HG03432 (cell line): Measurements from ENCODE around the gene ARHGEF11.
A peak's percentile ranks its signal among the peaks of the same experiment; 100 is the strongest.

Experiments used
- ATAC-seq: cut with Tn5 transposase; IDR thresholded peaks from one replicate; pipeline ENCODE4 v1.9.1; 2021; ENCODE audit warnings: mild to moderate bottlenecking, moderate library complexity; ENCODE audit not compliant: unreplicated experiment

ARHGEF11 gene

DNA sequence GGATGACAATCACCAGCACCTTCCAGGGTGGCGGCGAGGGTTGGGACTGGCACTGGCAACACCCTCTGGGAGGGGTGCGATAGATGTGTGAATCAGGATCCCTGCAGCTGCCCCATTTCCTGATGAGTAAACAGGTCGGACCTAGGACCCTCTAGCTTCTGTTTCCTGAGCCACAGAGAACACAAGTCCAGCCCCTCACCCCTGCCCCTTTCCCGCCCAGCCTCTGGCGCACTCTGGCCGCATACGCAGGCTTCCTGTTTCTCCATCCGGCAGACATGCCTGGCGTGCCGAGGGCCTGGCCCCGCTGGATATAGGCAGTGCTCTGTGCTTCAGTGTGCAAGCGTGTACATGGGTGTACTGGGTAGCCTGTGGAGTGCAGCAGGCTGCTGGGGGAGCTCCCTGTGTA lies 147.4 kb downstream of the ARHGEF11 start:
- ATAC-seq: no peak

DNA sequence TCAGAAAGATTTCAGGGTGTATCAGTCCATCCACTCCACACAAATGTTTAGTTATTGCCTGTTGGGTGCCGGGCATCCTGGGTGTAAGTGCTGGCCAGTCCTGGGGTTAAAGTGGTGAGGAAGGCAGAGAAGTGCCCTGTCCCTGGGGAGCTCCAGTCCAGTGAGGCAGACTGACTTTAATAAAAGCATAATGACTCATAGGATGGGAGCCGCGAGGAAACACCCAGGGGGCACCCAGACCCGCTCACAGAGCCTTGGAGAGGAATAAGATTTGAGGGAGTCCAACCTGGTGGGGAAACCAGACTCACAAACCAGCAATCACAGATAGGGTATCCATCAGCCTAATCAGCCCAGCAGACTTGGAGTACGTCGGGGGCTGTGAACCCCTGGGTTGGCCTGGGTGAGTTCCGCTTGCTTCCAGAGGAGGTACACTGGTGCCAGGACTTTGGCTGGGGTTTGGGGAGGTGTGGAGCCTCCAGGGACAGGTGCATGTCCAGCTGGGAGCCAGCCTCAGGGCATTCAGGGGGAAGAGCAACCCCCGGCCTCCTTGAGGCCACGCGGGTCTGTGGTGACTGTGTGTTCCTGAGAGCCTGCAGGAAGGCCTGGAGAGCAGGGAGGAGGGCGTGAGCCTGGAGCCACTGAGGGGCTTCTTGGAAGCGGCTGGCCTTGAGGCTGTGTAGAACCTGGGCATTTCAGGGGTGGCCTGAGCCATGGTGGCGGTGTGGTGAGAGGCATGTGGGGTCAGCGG lies 148.3 kb downstream of the ARHGEF11 start:
- ATAC-seq: no peak

GRCh38 chr1:156896490-156897033 lies 149.0 kb downstream of the ARHGEF11 start:
- no peak for ATAC-seq

- ATAC-seq: no peak
Observed at GRCh38 chr1:156895927-156896326, 149.6 kb downstream of the ARHGEF11 start.

DNA sequence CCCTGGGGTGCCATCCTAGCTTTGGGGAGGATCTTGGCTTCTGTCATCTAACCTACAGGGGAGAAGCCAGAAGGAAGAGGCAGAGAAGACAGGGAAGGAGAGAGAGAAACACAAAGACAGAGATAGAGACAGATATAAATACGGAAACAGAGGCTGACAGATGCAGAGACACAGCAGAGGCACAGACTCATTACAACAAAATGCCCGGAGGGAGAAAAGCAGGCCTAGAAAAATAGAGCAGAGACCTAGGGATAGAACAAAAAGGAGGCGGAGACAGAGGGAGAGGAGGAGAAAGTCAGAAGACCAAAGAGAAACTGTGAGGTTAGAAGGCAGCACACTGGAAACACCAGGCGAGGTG lies 150.1 kb downstream of the ARHGEF11 start:
- no peak for ATAC-seq

DNA sequence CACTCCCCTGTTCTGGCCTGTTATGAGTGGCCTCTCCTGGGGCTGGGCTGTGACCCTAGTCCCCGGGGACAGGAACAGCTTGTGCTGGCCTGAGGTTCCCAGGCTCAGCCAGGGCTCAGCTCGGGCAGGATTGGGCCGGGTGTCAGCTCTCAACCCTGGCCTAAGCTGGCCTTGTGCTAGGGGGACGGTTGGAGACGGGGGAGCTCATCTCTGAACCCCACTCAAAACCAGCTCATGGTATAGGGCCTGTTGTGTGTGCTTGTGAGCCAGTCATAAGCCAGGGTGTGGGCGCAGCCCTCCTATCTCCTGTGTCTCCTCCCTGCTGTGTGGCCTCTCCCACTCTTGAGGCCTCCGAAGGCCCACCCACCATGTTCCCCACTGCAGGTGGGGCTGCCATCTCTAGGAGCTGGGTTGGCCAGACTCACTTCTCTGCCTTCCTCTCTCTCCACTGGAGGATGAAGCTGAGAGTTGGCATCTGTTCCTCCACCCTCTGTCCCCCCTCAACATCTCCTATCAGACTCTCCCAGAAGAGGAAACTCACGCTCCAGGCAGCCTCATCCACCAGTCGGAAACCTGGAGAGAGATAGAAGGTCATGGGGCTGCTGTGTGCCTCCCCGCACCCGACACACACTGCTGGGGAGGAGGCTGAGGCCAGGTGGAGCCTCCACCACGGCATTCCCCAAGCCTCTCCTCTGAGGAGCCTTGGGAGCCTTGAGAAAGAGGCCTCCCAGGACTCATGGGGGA lies 150.7 kb downstream of the ARHGEF11 start:
- ATAC-seq: no peak

DNA sequence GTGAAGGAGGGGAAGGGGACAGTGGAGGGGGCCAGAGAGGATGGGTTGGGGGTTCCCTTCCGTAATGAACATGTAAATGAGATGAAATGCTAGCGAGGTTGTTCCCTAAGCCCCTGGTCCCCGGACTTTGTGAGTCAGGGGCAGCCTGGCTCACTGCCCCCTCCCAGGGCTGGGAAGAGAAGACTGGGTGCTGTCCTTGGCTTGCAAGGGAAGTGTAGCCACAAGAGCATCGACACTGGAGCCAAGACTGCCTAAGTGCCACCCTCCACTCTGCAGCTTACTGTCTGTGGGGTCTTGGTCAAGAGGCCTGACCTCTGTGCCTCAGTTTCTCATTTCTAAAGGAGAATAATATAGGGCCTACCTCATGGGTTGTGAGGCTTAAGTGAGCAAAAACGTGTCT lies 151.5 kb downstream of the ARHGEF11 start:
- no peak for ATAC-seq

DNA sequence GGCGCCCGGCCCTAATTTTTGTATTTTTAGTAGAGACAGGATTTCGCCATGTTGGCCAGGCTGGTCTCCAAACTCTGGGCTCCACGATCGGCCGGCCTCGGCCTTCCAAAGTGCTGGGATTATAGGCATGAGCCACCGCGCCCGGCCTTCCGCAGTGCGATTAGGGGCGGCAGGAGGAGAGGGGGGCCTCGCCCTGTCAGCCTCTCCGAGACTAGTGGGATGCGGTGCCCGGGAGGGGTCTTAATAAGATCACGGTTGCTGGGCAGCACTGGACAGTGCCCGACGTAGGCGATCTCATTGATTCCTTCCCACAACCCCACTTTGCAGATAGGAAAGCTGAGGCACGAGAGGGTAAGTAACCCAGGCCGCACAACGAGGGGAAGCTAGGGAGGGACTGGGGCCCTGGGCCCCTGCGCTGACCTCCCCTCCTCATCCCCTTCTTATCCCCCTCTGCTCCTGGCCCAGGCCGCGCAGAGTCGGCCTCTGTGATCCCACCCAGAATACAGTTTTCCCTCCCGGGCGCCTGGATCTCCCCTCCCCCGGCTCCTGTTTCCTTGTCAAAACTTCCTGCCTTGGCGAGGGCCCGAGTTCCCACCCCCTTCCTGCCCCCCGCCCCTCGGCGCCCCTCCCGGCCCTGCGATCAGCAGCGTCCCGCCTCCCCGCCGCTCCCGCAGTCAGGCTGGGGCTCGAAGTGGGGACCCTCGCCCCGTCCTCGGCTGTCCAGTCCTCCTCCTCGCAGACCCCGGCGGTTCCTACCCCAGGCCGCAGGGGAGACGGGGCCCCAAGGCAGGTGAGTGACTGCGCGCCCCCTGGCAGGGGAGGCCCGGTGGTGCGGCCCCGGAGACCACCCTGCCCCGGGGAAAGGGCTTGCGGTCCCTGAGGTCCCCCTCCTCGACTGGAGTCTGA lies 152.2 kb downstream of the ARHGEF11 start, which contains the start of gene PEAR1:
PEAR1 (plus strand) TSS at position 671 of the 906 bp plus-strand sequence. CDS start 10,209 bp downstream, outside the sequence.
- ATAC-seq: no peak

DNA sequence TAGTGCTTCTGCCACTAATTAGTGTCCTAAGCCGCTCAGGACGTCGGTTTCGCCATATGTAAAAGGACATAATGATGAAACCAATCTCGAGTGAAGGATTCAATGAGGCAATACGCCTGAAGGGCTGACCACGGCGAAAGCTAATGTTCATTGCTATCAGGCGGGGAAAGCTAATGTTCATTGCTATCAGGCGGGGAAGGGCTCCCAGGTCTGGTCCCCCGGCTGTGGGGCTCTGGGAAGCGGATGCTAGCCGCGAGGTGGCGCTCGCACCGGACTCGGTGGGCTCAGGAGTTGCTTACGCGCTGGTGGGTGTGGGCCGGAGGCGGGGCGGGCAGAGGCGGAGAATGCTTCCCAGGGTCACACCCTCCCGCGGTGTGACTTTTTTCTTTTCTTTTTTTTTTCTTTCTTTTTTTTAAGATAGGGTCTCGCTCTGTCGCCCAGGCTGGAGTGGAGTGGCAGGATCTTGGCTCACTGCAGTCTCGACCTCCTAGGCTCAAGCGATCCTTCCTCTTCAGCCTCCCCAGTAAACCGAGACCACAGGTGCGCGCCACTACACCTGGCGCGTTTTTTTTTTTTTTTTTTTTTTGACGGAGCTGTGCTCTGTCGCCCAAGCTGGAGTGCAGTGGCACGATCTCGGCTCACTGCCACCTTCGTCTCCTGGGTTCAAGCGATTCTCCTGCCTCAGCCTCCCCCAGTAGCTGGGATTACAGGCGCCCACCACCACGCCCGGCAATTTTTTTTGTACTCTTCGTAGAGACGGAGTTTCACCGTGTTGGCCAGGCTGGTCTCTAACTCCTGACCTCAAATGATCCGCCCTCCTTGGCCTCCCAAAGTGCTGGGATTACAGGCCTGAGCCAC lies 153.1 kb downstream of the ARHGEF11 start:
- peak; percentile 88 for ATAC-seq

DNA sequence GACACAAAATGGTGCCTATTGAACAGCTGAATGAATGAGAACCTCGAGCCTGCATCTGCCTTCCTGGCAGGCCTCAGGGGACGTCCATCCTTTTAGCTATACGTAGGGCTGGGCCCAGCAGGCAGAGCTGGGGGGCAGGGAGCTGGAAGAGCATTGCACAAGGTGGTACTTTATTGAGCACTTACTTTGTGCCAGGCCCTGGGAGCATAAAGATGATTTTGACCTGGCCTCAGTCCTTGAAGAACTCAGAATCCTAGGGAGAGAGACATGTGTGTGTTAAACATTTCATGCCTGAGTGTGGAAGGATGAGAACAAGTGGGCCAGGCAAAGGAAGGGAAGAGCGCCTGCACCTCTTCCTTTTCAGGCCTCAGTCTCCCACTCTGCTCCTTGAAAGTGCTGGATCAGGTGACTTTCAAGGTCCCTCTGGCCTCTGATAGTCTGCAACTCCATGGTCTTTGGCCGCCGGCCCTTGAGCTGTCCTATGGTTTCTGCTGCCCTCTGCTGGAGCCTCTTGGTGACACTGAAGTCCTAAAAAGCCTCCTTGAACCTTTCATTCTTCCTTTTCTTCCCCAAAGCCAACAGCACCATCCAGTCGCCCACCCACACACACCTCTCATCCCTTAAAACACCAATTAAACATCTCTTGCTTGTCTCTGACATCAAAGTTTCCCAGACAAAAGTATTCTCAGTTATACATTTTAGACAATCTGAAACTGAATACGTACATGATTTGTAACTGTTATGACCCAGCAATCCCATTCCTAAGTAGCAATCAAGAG lies 155.6 kb downstream of the ARHGEF11 start:
- no peak for ATAC-seq

DNA sequence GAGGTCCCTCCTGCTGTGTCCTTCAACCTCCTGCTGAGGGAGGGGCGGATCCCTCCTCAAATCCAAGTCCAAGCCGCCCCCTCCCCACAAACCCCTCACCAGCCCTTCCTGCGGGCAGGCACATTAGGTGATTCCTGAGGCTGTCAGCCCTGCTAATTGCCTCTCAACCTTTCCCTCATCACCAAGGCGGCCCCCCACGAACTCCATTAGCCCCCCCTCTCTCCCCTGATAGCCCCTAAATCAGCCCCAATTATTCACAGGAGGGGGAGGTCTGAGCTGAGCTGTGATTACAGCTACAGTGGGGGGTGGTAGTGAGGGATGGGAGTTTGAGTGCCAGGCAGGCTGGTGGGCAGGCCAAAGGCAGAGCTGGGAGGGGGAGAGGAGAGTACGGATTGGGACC lies 157.8 kb downstream of the ARHGEF11 start:
- ATAC-seq: no peak

GRCh38 chr1:156887317-156887716 lies 158.2 kb downstream of the ARHGEF11 start:
- ATAC-seq: no peak

DNA sequence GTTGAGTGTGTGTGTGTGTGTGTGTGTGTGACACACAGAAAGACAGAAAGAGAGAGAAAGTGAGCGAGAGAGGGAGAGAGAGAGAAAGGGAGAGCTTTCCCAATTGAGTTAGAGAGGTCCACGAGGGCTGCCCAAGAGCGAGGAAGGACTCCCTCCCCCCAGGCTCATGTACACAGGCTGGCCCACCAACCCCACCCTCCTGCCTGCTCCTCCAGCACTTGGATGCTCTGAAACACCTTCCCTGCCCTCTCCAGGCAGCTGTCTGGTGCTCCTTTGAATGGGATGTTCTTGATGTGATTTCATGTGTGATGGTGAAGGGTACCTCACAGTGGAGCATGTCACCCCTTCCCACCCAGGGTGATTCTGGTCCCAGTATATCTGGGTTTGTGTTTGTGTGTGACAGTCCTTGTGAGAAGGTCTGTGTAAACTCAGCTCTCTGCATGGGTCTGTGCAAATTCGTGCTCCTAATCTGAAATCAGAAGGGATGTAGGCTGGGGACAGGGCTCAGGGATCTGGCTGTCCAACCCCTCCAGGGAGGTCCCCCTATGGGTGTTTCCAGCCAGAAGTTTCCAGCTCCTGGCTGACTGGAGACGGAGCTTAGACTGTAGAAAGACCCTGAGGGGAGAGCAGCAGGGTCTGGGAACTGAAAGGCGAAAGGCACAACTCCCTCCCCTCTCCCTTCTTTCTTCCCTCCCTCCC lies 158.8 kb downstream of the ARHGEF11 start:
- ATAC-seq: no peak

GRCh38 chr1:156885880-156886355 lies 159.6 kb downstream of the ARHGEF11 start:
- ATAC-seq: no peak

GRCh38 chr1:156885314-156885713 lies 160.2 kb downstream of the ARHGEF11 start:
- ATAC-seq: no peak
